GM12873 (cell line): ENCODE results near the gene CDH4.

Source experiments
- TF ChIP-seq, protein P1 (sequence below): IDR thresholded peaks from 2 replicates; pipeline ENCODE4 v1.5.1; 2012; ENCODE audit warnings: low read depth, mild to moderate bottlenecking, moderate library complexity, low read length, control low read depth; ENCODE audit not compliant: insufficient read depth; ENCODE audit errors: missing control alignments

CDH4 gene

DNA sequence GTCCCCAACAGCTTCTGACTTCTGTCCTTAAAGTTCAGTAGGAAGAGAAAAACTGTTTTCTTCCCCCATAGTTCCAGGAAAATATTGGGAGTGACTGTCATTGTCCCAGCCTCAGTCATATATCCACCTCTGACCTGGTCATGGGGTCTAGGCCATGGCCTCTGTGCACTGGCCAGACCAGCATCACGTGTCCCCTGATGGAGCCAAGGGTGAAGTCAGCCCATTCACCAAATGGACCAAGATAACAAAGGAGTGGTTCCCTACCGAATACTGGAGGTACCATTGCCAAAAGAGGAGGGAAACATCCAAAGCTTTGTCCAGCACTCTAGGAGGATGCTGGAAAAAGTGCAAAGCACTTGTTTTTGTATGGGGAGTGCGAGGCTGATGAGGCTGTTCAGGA lies 418.2 kb downstream of the CDH4 start:
- TF ChIP-seq, protein P1, sequence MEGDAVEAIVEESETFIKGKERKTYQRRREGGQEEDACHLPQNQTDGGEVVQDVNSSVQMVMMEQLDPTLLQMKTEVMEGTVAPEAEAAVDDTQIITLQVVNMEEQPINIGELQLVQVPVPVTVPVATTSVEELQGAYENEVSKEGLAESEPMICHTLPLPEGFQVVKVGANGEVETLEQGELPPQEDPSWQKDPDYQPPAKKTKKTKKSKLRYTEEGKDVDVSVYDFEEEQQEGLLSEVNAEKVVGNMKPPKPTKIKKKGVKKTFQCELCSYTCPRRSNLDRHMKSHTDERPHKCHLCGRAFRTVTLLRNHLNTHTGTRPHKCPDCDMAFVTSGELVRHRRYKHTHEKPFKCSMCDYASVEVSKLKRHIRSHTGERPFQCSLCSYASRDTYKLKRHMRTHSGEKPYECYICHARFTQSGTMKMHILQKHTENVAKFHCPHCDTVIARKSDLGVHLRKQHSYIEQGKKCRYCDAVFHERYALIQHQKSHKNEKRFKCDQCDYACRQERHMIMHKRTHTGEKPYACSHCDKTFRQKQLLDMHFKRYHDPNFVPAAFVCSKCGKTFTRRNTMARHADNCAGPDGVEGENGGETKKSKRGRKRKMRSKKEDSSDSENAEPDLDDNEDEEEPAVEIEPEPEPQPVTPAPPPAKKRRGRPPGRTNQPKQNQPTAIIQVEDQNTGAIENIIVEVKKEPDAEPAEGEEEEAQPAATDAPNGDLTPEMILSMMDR: no peak

DNA sequence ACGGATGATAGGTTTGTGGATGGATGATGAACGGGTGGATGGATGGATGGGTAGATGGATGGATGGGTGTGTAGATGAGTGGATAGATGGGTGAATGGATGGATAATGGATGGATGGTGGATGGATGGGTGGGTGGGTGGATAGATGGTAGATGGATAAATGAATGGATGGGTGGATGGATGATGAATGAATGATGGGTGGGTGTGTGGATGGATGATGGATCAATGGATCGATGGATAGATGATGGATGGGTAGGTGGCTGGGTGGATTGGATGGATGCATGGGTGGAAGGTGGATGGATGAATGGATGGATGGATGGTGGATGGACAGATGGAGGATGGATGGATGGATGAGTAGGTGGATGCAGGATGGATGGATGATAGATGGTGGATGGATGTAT lies 419.5 kb downstream of the CDH4 start:
- TF ChIP-seq, protein P1: no peak

DNA sequence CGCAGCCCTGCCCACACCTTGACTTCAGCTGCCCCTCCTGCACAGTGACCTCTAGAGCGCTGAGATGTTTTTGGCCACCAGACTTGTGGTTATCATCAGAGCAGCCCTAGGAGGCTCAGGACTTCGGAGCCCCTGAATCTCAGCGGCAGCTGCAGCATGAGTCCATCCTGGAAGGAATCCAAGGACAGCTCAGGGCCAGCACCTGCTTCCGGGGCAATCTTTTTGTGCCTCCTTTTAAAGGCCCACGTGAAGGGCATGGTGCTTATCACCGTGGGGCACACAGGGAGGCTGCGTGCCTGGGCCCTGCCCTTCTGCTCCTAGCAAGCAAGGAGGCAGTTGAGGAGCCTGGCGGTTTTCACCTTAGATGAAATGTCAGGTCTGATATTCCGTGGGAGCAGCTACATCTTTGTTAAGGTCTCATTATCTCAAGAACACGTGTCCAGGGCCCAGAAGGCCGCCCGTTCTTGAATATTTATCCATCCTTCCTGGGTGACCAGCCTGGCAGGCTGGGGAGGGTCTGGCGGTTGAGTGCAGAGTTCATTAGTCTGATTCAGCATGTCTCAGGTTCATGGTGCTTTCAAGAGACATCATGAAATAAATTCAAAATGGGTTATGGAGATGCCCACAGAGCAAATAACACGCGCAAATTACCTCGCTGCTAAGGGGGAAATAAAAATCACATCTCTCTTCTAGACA lies 421.2 kb downstream of the CDH4 start:
- TF ChIP-seq, protein P1: no peak

DNA sequence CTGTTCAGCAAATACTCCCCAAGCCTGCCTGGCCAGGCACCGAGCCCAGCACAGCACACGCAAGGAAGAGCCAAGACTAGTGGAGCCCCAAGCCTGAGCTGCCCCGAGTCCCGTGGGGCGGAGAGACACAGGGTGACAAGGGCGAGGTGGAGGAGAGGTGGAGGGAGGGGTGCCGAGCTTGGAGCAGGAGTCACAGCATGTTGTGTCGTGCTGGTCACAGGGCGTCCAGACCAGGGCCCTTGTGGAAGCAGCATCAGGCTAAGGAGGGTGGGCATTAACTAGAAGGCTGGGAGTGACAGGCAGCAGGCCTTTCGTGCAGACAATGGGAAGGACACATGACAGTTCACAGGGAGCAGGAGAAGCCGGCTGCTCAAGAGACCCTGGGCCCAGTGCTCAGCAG lies 422.1 kb downstream of the CDH4 start:
- TF ChIP-seq, protein P1: no peak

DNA sequence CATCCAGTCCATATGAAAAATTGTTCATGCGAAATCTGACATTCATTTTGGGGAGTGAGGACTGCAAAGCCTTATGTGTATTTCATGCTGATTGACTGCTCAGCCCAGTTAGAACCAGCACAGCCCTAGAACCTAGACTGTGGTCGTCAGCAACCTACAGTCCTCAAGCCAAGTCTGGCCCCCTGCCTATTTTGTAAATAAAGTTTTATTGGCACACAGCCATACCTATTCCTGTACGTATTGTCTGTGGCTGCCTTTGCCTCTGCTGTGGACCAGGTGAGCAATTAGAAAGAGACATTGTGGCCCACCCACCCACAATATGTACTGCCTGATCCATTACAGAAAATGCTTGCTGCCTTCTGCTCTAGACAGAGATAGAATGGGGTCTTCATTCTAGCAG lies 422.6 kb downstream of the CDH4 start:
- TF ChIP-seq, protein P1: no peak

DNA sequence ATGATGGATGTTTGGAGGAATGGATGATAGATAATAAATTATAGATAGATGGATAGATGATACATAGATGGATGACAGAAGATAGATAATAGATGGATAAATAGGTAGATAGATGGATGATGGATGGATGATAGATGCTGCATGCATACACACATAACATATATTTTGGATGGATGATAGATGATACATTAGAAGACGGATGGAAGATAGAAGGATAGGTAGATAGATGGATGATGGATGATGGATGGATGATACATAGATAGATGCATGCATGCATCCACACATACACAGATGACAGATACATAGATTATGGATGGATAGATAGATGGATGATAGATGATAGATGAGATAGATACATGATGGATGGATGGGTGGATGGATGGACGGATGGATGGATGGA lies 425.9 kb downstream of the CDH4 start:
- TF ChIP-seq, protein P1: no peak

DNA sequence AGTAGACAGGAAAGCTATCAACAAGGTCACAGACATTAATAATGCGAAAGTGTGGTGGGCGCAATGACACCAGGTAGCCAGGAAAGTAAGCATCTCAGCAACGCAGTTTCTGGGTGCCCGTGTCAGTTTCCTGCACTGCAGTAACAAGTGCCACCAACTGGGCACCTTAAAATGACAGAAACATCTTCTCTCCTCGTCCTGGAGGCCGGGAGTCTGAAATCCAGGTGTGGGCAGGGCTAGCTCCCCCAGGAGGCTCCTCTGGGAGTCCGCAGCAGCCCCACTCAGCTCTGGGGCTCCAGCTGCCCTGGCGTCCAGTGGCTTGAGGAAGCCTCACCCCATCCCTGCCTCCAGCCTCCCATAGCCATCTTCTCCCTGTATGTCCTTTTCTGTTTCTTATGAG lies 426.4 kb downstream of the CDH4 start:
- TF ChIP-seq, protein P1: no peak
